Measurements from ENCODE around the gene SBNO2.

The SBNO2 gene

DNA sequence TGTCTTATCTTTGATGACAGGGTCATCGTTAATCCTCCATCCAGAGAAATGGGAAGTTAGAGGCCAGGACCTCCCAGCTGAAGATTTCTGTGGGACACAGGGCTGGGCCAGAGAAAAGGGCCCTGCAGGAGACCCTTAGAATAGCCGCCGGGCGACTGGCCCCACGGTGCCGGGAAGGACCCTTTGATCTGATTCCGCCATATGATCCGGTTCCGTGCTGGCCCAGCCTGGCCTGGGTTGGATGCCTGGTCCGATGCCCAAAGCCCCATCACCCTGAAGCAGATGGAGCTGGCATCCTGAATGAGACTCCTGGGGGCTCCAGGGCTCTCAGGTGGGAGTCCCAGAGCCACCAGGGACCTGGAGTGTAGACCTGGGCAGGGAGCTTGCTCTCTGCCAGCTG, 25.5 kb upstream of the SBNO2 start:
- TF ChIP-seq, protein P1, sequence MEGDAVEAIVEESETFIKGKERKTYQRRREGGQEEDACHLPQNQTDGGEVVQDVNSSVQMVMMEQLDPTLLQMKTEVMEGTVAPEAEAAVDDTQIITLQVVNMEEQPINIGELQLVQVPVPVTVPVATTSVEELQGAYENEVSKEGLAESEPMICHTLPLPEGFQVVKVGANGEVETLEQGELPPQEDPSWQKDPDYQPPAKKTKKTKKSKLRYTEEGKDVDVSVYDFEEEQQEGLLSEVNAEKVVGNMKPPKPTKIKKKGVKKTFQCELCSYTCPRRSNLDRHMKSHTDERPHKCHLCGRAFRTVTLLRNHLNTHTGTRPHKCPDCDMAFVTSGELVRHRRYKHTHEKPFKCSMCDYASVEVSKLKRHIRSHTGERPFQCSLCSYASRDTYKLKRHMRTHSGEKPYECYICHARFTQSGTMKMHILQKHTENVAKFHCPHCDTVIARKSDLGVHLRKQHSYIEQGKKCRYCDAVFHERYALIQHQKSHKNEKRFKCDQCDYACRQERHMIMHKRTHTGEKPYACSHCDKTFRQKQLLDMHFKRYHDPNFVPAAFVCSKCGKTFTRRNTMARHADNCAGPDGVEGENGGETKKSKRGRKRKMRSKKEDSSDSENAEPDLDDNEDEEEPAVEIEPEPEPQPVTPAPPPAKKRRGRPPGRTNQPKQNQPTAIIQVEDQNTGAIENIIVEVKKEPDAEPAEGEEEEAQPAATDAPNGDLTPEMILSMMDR (conservative IDR thresholded peaks at IDR 0.05; ENCODE audit: low read depth, low read length): no peak
- H3K9ac ChIP-seq: no peak overlapping the region
- H3K79me2 ChIP-seq (ENCODE audit: insufficient read depth, low read depth): no peaks in the 10 kb centered on the region
- H2AFZ ChIP-seq (ENCODE audit: low read depth): no peak overlapping the region
- H4K20me1 ChIP-seq (ENCODE audit: insufficient read depth): no peaks in the 10 kb centered on the region
- no peaks in the 10 kb centered on the region for H3K36me3 ChIP-seq (ENCODE audit: insufficient read depth)
- H3K27ac ChIP-seq: no peak overlapping the region
- H3K4me1 ChIP-seq (ENCODE audit: low read depth, poor library complexity, severe bottlenecking): peaks cover 16% of the 10 kb centered on the region
- H3K4me2 ChIP-seq: no peak overlapping the region
- no peak overlapping the region for H3K4me3 ChIP-seq (IDR thresholded peaks at IDR 0.05; ENCODE audit: insufficient read depth, low read depth, low read length)
- no peaks in the 10 kb centered on the region for H3K27me3 ChIP-seq (ENCODE audit: insufficient read depth, low read depth)

DNA sequence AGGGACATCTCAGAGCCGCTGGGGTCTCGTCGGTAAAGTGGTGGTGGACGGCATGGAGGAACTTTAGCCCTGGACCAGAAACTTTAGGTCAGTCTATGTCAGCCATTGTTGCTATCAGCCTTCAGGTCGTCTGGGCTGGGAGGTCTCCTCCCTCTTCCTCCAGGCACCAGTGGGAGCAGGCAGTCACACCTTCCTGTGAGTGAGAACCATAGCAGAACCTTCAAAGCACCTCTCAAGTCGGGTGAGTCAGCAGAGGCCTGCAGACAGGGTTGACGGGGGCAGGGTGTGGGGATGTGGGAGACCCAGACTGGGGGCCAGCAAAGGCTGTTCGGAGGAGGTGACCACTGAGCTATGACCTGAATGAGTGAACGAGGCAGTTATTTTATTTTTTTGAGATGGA, 15.4 kb upstream of the SBNO2 start:
- no peak overlapping the region for H3K9ac ChIP-seq

DNA sequence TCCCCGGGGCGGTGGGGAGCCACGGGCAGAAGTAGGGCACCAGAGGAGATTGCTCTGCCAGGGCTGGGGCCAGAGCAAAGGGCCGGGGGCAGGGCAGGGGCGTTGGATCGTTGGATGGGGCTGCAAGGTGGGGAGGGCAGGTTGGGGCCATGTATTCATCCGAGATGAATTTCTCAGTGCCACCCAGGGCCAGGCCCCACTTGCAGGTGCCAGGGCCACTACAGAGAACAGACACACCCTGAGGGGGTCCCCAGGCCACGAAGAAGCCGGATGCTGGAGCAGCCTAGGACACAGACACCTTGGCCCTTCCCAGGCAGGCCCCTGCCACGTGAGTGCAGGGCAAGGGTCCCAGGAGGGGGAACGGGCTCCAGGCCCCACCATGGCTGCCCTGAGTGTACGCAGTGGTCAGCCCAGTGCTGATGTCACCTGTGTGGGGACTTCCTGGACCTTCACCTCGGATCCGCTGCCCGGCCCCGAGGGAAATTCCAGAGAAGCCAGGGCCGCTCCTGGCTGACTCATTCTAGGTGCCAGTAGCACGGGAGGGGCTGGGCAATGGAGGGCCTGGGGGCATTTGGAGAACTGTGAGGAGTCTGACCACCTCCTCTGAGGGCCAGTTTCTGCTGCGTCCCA, 9.6 kb upstream of the SBNO2 start:
- Histone ChIP-seq H2AFZ (ENCODE audit: low read depth) (no peak overlapping the region), H3K4me1 (ENCODE audit: low read depth, poor library complexity, severe bottlenecking) (peaks cover 9% of the 10 kb centered on the region), H3K9ac (no peak overlapping the region), H3K79me2 (ENCODE audit: insufficient read depth, low read depth) (no peaks in the 10 kb centered on the region), H4K20me1 (ENCODE audit: insufficient read depth) (no peaks in the 10 kb centered on the region), H3K36me3 (ENCODE audit: insufficient read depth) (no peaks in the 10 kb centered on the region), H3K27me3 (ENCODE audit: insufficient read depth, low read depth) (no peaks in the 10 kb centered on the region), H3K4me3 (IDR thresholded peaks at IDR 0.05; ENCODE audit: insufficient read depth, low read depth, low read length) (no peak overlapping the region), H3K27ac (no peak overlapping the region), H3K4me2 (no peak overlapping the region)
- TF ChIP-seq, protein P1 (conservative IDR thresholded peaks at IDR 0.05; ENCODE audit: low read depth, low read length): no peak

More for the DNA sequence above, 15.4 kb upstream of the SBNO2 start:
- no peaks in the 10 kb centered on the region for H4K20me1 ChIP-seq (ENCODE audit: insufficient read depth)
- no peaks in the 10 kb centered on the region for H3K36me3 ChIP-seq (ENCODE audit: insufficient read depth)
- no peak overlapping the region for H3K4me2 ChIP-seq
- H3K4me3 ChIP-seq (IDR thresholded peaks at IDR 0.05; ENCODE audit: insufficient read depth, low read depth, low read length): no peak overlapping the region
- H3K27me3 ChIP-seq (ENCODE audit: insufficient read depth, low read depth): no peaks in the 10 kb centered on the region
- H3K27ac ChIP-seq: no peak overlapping the region
- TF ChIP-seq, protein P1 (conservative IDR thresholded peaks at IDR 0.05; ENCODE audit: low read depth, low read length): no peak
- no peaks in the 10 kb centered on the region for H3K79me2 ChIP-seq (ENCODE audit: insufficient read depth, low read depth)
- H3K4me1 ChIP-seq (ENCODE audit: low read depth, poor library complexity, severe bottlenecking): no peaks in the 10 kb centered on the region
- no peak overlapping the region for H2AFZ ChIP-seq (ENCODE audit: low read depth)

DNA sequence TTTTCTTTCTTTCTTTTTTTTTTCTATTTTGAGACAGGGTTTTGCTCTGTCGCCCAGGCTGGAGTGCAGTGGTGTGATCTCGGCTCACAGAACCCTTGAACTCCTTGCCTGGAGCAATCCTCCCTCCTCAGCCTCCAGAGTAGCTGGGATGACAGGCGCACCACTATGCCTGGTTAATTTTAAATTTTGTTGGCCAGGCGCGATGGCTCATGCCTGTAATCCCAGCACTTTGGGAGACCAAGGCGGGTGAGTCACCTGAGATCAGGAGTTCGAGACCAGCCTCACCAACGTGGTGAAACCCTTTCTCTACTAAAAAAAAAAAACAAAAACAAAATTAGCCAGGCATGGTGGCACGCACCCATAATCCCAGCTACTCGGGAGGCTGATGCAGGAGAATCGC, 8.7 kb upstream of the SBNO2 start:
- no peaks in the 10 kb centered on the region for H4K20me1 ChIP-seq (ENCODE audit: insufficient read depth)
- TF ChIP-seq, protein P1 (conservative IDR thresholded peaks at IDR 0.05; ENCODE audit: low read depth, low read length): no peak
- H3K36me3 ChIP-seq (ENCODE audit: insufficient read depth): no peaks in the 10 kb centered on the region
- H3K4me1 ChIP-seq (ENCODE audit: low read depth, poor library complexity, severe bottlenecking): peaks cover 9% of the 10 kb centered on the region
- no peak overlapping the region for H2AFZ ChIP-seq (ENCODE audit: low read depth)
- H3K79me2 ChIP-seq (ENCODE audit: insufficient read depth, low read depth): no peaks in the 10 kb centered on the region
- no peak overlapping the region for H3K4me2 ChIP-seq
- no peak overlapping the region for H3K9ac ChIP-seq
- H3K27me3 ChIP-seq (ENCODE audit: insufficient read depth, low read depth): no peaks in the 10 kb centered on the region
- no peak overlapping the region for H3K27ac ChIP-seq
- no peak overlapping the region for H3K4me3 ChIP-seq (IDR thresholded peaks at IDR 0.05; ENCODE audit: insufficient read depth, low read depth, low read length)

Data from KMS-11 (cell line).